T-helper 2 cell treated with Interferon-gamma antibody and Interleukin-4, amounts not matched to agents 100 ng/mL and 5 ng/mL, for 36 hours (primary cell): Measurements from ENCODE around the gene KCNIP1. TPM values are rescaled to one million over a fixed set of nuclear protein-coding genes. Genes with fewer than 3 reads are reported as not detected.

Source experiments
- intact Hi-C: fragments of 100-400 bp; cut with micrococcal nuclease; formaldehyde crosslinking; loops from one replicate; pipeline ENCODE4 v1.15.1; 2023
- total RNA-seq: library from RNA; stranded (reverse); gene quantifications from 2 replicates; pipeline ENCODE4 v1.2.3, GENCODE V29; 2022

KCNIP1 gene
- total RNA-seq, 1 donor from 2014 or later: not detected

DNA sequence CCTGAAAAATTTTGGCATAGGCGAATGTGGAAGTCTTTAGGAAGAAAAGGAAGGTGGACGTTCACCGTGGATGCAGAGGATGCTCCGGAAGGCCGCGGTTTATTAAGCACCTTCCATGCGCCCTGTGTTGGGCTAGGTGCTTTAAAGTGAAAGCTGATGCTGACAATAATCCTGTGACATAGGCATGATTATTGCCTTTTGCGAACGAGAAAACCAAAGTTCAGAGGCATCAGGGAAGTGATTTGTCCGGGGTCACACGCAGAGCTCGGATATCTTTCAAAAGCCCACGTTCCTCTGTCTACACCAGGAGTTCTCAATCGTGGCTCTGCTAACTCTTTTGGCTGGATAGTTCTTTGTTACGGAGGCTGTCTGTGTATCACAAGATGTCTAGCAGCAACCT, 267.7 kb downstream of the KCNIP1 start:
- intact Hi-C loops: no loop called here

DNA sequence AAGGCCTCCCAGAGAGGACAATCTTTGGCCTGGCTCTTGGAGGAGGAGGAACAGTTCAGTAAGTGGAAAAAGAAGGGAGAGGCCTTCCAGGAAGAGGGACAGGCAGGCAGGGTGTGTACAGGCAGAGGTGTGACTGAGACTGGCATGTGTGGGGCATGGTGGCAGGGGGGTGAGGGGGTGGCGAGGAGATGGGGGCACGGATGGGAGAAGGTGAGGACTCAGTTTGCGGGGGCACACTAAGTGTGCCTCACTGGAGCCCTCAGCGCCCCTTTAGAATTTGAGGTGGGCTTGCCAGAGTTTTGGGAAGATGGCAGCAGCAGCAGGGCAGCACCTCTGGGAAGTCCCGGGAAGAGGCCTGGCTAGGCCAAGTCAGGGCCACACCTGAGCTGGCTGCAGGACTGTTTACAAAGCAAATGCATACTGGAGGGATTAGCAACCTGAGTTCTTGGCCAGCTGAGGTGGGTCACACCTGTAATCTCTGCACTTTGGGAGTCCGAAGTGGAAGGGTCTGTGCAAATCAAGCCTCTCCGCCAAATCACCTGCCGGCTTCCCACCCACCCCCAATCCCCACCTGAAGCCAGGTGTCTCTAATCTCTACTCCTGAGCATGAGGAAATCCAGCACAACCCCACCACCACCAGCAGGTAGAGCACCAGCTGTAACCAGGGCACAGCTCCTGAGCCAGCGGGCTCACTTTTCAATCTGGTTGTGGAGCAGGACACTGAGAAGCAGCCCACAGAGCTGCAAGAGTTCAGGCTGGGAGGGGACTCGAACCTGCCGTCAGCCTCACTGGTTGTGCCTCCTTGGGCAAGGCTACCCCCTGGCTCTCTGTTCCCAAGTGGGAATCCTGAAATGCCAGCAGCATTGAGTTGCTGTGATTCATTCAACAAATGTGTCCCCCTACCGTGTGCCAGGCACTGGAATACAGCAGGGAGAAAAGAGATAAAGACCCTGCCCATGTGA, 269.5 kb downstream of the KCNIP1 start:
- intact Hi-C loops: no loop called here

DNA sequence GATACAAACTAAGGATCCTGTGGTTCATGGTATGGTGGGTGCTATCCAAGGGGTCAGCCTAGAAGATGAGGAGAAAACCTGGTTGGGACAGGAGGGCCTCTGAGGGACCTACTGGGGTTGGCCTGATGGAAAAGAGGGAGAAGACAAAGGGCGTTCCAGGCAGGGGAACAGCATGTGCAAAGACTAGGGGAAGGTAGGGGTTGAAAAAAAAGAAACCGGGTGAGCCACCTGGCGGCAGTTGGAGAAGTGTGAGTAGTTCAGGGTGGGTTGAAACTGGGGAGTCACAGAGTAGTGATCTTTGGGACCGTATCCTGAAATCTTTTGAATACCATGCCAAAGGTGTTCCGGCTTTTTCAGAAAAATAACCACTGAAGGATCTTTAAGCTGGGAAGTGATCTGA, 271.0 kb downstream of the KCNIP1 start:
- intact Hi-C loops: no loop called here

DNA sequence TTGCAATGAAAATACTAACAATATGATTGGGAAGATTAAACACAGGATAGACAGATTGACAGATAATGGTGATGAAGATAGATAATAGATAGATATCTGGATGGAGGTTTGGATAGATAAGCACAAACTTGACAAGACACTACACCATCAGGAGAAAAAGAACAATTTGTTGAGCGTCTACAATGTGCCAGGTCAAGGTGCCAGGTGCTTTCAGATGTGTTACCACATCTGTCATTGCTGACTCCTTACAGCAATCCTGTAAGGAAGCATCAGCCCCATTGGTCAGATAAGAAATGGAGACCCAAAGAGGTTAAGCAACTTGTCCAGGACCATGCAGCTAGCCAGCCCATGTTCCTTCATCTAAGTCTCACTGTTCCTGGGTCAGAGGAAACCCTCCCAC, 278.1 kb downstream of the KCNIP1 start:
- intact Hi-C loops: no loop called here

DNA sequence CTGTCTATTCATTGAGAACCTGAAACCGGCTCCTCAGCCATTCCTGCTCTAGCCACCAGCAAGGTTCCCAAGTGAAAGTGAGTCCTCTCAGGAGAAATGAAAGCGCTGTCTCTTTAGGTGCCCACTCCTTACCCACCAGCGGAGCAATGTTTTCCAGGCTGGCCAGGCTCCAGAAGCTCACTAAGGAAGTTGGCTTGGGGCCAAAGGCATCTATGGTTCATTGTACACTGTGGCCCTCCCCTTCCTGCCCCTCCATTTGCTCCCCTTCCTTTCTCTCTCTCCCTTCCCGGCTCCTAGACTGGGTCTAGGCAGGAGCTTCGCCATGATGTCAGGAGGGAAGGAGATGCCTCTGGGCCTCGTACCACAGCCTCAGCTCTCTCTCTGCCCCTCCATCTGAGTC, 278.6 kb downstream of the KCNIP1 start:
- intact Hi-C loops: no loop called here

DNA sequence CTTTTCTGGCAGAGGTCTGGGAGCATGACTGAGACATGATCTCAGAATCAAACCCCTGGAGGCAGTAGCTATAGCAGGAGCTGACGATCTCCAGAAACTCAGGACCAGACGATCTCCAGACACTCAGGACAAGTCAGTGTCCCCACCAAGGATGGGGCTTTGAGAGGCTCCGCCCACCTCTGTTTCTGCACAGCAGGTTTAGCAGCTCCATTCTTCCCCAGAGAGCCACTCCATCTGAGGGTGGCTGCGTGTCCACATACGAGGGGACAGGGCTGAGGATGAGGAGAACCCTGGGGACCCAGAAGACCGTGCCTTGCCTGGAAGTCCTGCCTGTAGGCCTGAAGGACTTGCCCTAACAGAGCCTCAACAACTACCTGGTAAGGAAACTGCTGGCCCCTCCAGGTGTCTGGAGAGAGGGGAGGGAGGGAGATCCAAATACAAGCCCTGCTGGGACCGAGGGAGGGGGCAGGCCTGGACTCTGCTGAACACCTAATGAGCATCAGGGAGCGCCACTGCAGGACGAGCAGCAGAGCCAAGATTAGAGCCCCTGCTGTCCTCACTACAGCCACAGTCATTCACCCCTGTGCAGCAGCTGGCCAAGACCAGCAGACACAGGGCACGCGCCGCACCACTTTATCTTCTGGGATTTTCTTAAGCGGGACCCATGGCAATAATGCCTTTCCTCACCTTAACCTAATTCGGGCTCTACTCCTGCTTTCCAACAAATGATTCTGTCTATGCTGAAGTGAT, 279.9 kb downstream of the KCNIP1 start, which contains the start of gene GABRP:
GABRP (plus strand) TSS at position 228 of the 750 bp plus-strand sequence. CDS start 4,891 bp downstream, outside the sequence.
- intact Hi-C loops: no loop called here

DNA sequence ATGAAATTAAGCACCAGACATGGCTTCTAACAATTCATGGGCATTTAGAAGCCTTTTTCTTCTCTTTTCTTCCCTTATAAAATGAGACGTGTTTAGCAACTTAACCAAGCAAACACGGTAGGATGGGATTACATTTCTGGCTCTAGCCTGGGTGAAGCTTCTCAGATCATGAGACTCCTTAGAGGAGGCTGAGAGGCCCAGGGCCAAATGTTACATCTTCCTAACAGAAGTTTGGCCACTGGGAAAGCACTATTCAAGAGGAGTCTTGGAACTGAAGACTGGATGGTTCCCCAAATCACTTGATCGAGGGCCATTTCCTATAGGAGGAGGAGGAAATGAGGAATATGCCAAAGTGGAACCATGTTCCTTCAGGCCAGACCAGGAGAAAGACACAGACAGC, 281.6 kb downstream of the KCNIP1 start:
- intact Hi-C loops: no loop called here

Other genes with a start within 250 kb of the KCNIP1 start
- 380 and 381 TPM in 2 replicates for gene LCP2, start 206.2 kb upstream of the KCNIP1 start, total RNA-seq
- gene KCNMB1, start 114.7 kb upstream of the KCNIP1 start, total RNA-seq: 0.05 TPM in 1 of 2 replicates, not detected in the other